HEK293 (cell line): ENCODE measurements around the gene VPS29.
A peak's percentile ranks its signal among the peaks of the same experiment; 100 is the strongest.

Experiments
- BCL11A ChIP-seq: fragments of 450-650 bp; formaldehyde crosslinking; IDR thresholded peaks from 2 replicates; pipeline ENCODE4 v1.5.1; 2016; ENCODE audit warnings: low read depth, missing biosample characterization, missing genetic modification characterization
- HOXA7 ChIP-seq: sonication (generic); formaldehyde crosslinking; IDR thresholded peaks from 2 replicates; pipeline ENCODE4 v1.8.1; 2022; ENCODE audit warnings: missing genetic modification reagents, borderline replicate concordance
- SP3 ChIP-seq: fragments of 450-650 bp; formaldehyde crosslinking; IDR thresholded peaks from 2 replicates; pipeline ENCODE4 v1.5.1; 2016; ENCODE audit warnings: missing biosample characterization, missing genetic modification characterization
- YY1 ChIP-seq: fragments of 450-650 bp; formaldehyde crosslinking; IDR thresholded peaks from 2 replicates; pipeline ENCODE4 v1.5.1; 2018; ENCODE audit warnings: missing biosample characterization, missing genetic modification characterization
- ZNF121 ChIP-seq: fragments of 450-650 bp; formaldehyde crosslinking; IDR thresholded peaks from 2 replicates; pipeline ENCODE4 v1.5.1; 2016; ENCODE audit warnings: missing biosample characterization, missing genetic modification characterization
- ZNF138 ChIP-seq: fragments of 450-650 bp; formaldehyde crosslinking; IDR thresholded peaks from 2 replicates; pipeline ENCODE4 v1.5.1; 2016; ENCODE audit warnings: missing biosample characterization, missing genetic modification characterization, borderline replicate concordance
- ZNF324 ChIP-seq: fragments of 450-650 bp; formaldehyde crosslinking; IDR thresholded peaks from 2 replicates; pipeline ENCODE4 v1.5.1; 2016; ENCODE audit warnings: missing biosample characterization, missing genetic modification characterization
- ZNF549 ChIP-seq: fragments of 450-650 bp; IDR thresholded peaks from 2 replicates; pipeline ENCODE4 v1.5.1; 2018; ENCODE audit warnings: missing biosample characterization, missing genetic modification characterization, mild to moderate bottlenecking, inconsistent platforms, moderate library complexity
- ZNF555 ChIP-seq: fragments of 450-650 bp; formaldehyde crosslinking; conservative IDR thresholded peaks from 2 replicates; pipeline ENCODE4 v1.5.1; 2017; ENCODE audit warnings: missing biosample characterization, mild to moderate bottlenecking, missing genetic modification characterization, inconsistent platforms
- ZNF558 ChIP-seq: fragments of 450-650 bp; formaldehyde crosslinking; IDR thresholded peaks from 2 replicates; pipeline ENCODE4 v1.5.1; 2016; ENCODE audit warnings: missing biosample characterization, missing genetic modification characterization
- ZNF610 ChIP-seq: fragments of 450-650 bp; formaldehyde crosslinking; IDR thresholded peaks from 2 replicates; pipeline ENCODE4 v1.5.1; 2016; ENCODE audit warnings: missing biosample characterization, missing genetic modification characterization, borderline replicate concordance
- ZNF624 ChIP-seq: fragments of 450-650 bp; formaldehyde crosslinking; IDR thresholded peaks from 2 replicates; pipeline ENCODE4 v1.5.1; 2017; ENCODE audit warnings: missing biosample characterization, missing genetic modification characterization
- ZNF837 ChIP-seq: fragments of 450-650 bp; formaldehyde crosslinking; IDR thresholded peaks from 2 replicates; pipeline ENCODE4 v1.5.1; 2016; ENCODE audit warnings: missing biosample characterization, missing genetic modification characterization
- TF ChIP-seq, protein P1 (sequence below): fragments of 450-650 bp; formaldehyde crosslinking; IDR thresholded peaks from 2 replicates; pipeline ENCODE4 v1.5.1; 2016; ENCODE audit warnings: missing biosample characterization, missing genetic modification characterization
- TF ChIP-seq, protein P2 (sequence below): fragments of 450-650 bp; formaldehyde crosslinking; conservative IDR thresholded peaks from 2 replicates; pipeline ENCODE4 v1.5.1; 2016; ENCODE audit warnings: low read depth, missing biosample characterization, missing genetic modification characterization
- TF ChIP-seq, protein P3 (sequence below): fragments of 450-650 bp; formaldehyde crosslinking; IDR thresholded peaks from 2 replicates; pipeline ENCODE4 v1.5.1; 2016; ENCODE audit warnings: missing biosample characterization, missing genetic modification characterization, borderline replicate concordance
- TF ChIP-seq, protein P4 (sequence below): fragments of 450-650 bp; formaldehyde crosslinking; IDR thresholded peaks from 2 replicates; pipeline ENCODE4 v1.5.1; 2017; ENCODE audit warnings: missing biosample characterization, missing genetic modification characterization
- TF ChIP-seq, protein P5 (sequence below): fragments of 450-650 bp; formaldehyde crosslinking; IDR thresholded peaks from 2 replicates; pipeline ENCODE4 v1.5.1; 2016; ENCODE audit warnings: missing biosample characterization, missing genetic modification characterization
- TF ChIP-seq, protein P6 (sequence below): fragments of 450-650 bp; formaldehyde crosslinking; IDR thresholded peaks from 2 replicates; pipeline ENCODE4 v1.5.1; 2016; ENCODE audit warnings: missing biosample characterization, missing genetic modification characterization
- TF ChIP-seq, protein P7 (sequence below): fragments of 450-650 bp; formaldehyde crosslinking; conservative IDR thresholded peaks from 2 replicates; pipeline ENCODE4 v1.5.1; 2016; ENCODE audit warnings: low read depth, missing biosample characterization, missing genetic modification characterization

VPS29 gene

DNA sequence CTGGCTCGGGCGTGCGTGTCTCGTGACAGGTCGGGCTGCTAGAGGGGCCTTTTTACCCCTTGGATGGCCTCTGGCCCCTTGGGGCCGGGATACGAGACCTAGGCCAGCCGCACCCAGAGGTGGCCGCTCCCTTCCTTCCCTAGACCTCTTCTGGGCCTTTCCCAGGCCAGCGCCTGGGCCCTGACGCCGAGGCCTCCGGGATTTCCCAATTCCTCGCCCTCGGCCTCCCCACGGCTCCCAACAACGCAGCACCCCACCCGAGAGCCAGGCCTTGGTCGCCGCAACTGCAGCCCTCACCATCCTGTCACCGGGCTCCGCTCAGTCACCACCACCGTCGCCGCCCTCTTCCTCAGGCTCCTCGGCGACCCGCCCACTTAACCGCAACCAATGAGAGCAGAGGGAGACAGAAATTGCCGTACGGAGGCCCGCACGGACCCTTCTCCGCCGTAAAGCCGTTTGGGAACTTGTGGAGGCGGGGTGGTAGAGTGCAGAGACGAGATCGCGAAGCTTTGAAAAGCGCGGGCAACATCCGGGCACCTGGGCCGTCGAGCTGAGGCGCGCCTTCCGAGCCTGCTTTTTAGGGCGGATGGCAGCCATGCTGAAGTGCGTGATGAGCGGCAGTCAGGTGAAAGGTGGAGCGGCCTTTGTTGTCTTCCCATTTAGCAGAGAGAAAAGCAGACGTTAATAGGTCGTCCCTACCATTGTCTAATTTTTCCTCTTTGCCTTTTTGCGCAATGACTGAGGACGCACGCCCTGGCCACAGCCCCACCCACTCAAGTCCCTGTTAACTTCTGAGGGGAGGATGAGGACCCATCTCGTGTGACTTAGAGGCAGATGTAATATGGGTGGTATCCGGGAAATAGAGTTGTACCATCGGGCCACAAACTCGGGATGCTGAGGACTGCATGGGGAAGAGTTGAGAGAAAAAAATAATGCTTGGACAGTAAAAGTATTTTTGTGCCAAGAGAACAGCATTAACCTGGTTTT, at the start of gene VPS29, which contains the start of gene RAD9B (continued):
- TF ChIP-seq, protein P1, sequence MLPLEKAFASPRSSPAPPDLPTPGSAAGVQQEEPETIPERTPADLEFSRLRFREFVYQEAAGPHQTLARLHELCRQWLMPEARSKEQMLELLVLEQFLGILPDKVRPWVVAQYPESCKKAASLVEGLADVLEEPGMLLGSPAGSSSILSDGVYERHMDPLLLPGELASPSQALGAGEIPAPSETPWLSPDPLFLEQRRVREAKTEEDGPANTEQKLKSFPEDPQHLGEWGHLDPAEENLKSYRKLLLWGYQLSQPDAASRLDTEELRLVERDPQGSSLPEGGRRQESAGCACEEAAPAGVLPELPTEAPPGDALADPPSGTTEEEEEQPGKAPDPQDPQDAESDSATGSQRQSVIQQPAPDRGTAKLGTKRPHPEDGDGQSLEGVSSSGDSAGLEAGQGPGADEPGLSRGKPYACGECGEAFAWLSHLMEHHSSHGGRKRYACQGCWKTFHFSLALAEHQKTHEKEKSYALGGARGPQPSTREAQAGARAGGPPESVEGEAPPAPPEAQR: no peak; the same call in 1 of the 2 replicates
- TF ChIP-seq SP3: peak; percentile 94
- TF ChIP-seq ZNF549 (tag by site-specific recombination): no peak
- TF ChIP-seq, protein P2, sequence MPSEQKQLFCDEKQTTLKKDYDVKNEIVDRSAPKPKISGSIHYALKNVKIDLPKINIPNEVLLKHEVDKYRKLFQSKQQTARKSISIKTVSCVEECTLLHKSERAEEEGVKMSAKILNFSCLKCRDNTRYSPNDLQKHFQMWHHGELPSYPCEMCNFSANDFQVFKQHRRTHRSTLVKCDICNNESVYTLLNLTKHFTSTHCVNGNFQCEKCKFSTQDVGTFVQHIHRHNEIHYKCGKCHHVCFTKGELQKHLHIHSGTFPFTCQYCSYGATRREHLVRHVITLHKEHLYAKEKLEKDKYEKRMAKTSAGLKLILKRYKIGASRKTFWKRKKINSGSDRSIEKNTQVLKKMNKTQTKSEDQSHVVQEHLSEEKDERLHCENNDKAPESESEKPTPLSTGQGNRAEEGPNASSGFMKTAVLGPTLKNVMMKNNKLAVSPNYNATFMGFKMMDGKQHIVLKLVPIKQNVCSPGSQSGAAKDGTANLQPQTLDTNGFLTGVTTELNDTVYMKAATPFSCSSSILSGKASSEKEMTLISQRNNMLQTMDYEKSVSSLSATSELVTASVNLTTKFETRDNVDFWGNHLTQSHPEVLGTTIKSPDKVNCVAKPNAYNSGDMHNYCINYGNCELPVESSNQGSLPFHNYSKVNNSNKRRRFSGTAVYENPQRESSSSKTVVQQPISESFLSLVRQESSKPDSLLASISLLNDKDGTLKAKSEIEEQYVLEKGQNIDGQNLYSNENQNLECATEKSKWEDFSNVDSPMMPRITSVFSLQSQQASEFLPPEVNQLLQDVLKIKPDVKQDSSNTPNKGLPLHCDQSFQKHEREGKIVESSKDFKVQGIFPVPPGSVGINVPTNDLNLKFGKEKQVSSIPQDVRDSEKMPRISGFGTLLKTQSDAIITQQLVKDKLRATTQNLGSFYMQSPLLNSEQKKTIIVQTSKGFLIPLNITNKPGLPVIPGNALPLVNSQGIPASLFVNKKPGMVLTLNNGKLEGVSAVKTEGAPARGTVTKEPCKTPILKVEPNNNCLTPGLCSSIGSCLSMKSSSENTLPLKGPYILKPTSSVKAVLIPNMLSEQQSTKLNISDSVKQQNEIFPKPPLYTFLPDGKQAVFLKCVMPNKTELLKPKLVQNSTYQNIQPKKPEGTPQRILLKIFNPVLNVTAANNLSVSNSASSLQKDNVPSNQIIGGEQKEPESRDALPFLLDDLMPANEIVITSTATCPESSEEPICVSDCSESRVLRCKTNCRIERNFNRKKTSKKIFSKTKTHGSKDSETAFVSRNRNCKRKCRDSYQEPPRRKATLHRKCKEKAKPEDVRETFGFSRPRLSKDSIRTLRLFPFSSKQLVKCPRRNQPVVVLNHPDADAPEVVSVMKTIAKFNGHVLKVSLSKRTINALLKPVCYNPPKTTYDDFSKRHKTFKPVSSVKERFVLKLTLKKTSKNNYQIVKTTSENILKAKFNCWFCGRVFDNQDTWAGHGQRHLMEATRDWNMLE: peak; percentile 73
- no peak for TF ChIP-seq ZNF138 (tag by site-specific recombination)
- TF ChIP-seq, protein P3, sequence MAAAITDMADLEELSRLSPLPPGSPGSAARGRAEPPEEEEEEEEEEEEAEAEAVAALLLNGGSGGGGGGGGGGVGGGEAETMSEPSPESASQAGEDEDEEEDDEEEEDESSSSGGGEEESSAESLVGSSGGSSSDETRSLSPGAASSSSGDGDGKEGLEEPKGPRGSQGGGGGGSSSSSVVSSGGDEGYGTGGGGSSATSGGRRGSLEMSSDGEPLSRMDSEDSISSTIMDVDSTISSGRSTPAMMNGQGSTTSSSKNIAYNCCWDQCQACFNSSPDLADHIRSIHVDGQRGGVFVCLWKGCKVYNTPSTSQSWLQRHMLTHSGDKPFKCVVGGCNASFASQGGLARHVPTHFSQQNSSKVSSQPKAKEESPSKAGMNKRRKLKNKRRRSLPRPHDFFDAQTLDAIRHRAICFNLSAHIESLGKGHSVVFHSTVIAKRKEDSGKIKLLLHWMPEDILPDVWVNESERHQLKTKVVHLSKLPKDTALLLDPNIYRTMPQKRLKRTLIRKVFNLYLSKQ (tag by site-specific recombination): no peak
- TF ChIP-seq ZNF558 (tag by site-specific recombination): 0 out of 2 replicates have a peak, but pooled peaks have one; percentile 32
- TF ChIP-seq, protein P4, sequence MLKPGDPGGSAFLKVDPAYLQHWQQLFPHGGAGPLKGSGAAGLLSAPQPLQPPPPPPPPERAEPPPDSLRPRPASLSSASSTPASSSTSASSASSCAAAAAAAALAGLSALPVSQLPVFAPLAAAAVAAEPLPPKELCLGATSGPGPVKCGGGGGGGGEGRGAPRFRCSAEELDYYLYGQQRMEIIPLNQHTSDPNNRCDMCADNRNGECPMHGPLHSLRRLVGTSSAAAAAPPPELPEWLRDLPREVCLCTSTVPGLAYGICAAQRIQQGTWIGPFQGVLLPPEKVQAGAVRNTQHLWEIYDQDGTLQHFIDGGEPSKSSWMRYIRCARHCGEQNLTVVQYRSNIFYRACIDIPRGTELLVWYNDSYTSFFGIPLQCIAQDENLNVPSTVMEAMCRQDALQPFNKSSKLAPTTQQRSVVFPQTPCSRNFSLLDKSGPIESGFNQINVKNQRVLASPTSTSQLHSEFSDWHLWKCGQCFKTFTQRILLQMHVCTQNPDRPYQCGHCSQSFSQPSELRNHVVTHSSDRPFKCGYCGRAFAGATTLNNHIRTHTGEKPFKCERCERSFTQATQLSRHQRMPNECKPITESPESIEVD: no peak; the same call in 1 of the 2 replicates
- TF ChIP-seq, protein P5, sequence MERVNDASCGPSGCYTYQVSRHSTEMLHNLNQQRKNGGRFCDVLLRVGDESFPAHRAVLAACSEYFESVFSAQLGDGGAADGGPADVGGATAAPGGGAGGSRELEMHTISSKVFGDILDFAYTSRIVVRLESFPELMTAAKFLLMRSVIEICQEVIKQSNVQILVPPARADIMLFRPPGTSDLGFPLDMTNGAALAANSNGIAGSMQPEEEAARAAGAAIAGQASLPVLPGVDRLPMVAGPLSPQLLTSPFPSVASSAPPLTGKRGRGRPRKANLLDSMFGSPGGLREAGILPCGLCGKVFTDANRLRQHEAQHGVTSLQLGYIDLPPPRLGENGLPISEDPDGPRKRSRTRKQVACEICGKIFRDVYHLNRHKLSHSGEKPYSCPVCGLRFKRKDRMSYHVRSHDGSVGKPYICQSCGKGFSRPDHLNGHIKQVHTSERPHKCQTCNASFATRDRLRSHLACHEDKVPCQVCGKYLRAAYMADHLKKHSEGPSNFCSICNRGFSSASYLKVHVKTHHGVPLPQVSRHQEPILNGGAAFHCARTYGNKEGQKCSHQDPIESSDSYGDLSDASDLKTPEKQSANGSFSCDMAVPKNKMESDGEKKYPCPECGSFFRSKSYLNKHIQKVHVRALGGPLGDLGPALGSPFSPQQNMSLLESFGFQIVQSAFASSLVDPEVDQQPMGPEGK (tag by site-specific recombination): peak; percentile 93
- peak; percentile 63; the same call in 1 of the 2 replicates for TF ChIP-seq BCL11A (tag by site-specific recombination)
- TF ChIP-seq ZNF624 (tag by site-specific recombination): 0 out of 2 replicates have a peak, but pooled peaks have one; percentile 42
- peak; percentile 92 for TF ChIP-seq YY1 (tag by site-specific recombination)
- peak; percentile 94 for TF ChIP-seq ZNF610 (tag by site-specific recombination)
- TF ChIP-seq, protein P6, sequence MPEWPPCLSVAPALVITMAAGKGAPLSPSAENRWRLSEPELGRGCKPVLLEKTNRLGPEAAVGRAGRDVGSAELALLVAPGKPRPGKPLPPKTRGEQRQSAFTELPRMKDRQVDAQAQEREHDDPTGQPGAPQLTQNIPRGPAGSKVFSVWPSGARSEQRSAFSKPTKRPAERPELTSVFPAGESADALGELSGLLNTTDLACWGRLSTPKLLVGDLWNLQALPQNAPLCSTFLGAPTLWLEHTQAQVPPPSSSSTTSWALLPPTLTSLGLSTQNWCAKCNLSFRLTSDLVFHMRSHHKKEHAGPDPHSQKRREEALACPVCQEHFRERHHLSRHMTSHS (tag by site-specific recombination): no peak
- peak; percentile 78; the same call in 1 of the 2 replicates for TF ChIP-seq ZNF324
- no peak for TF ChIP-seq ZNF837 (tag by site-specific recombination)
- 0 out of 2 replicates have a peak, but pooled peaks have one; percentile 24 for TF ChIP-seq ZNF121
- TF ChIP-seq HOXA7 (CRISPR knock-in tag): no peak; the same call in 1 of the 2 replicates
- no peak for TF ChIP-seq ZNF555
- TF ChIP-seq, protein P7, sequence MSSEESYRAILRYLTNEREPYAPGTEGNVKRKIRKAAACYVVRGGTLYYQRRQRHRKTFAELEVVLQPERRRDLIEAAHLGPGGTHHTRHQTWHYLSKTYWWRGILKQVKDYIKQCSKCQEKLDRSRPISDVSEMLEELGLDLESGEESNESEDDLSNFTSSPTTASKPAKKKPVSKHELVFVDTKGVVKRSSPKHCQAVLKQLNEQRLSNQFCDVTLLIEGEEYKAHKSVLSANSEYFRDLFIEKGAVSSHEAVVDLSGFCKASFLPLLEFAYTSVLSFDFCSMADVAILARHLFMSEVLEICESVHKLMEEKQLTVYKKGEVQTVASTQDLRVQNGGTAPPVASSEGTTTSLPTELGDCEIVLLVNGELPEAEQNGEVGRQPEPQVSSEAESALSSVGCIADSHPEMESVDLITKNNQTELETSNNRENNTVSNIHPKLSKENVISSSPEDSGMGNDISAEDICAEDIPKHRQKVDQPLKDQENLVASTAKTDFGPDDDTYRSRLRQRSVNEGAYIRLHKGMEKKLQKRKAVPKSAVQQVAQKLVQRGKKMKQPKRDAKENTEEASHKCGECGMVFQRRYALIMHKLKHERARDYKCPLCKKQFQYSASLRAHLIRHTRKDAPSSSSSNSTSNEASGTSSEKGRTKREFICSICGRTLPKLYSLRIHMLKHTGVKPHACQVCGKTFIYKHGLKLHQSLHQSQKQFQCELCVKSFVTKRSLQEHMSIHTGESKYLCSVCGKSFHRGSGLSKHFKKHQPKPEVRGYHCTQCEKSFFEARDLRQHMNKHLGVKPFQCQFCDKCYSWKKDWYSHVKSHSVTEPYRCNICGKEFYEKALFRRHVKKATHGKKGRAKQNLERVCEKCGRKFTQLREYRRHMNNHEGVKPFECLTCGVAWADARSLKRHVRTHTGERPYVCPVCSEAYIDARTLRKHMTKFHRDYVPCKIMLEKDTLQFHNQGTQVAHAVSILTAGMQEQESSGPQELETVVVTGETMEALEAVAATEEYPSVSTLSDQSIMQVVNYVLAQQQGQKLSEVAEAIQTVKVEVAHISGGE: peak; percentile 59
